ENCODE measurements around the gene KATNB1. TPM values are rescaled to one million over a fixed set of nuclear protein-coding genes. Genes with fewer than 3 reads are reported as not detected.
"Not testable (repeated sequence)": the region's sequence is repeated elsewhere in the genome, so short reads cannot be mapped to it uniquely, and the experiment has no call there.

The KATNB1 gene
- polyA plus RNA-seq, 3 donors: 16.9 to 35.6 (median 17.7) TPM

GRCh38 chr16:57778658-57779057, 43.1 kb downstream of the KATNB1 start:
- Histone ChIP-seq H2AFZ (ENCODE audit: insufficient read depth, low read depth, low read length, poor library complexity, severe bottlenecking) (no peak overlapping the region), H3K9ac (ENCODE audit: insufficient read depth, low read length, poor library complexity, severe bottlenecking) (no peak overlapping the region), H3K27me3 (ENCODE audit: control insufficient read depth in 2 of 2, insufficient read depth in 2 of 2, low read length in 2 of 2) (no peaks in the 10 kb centered on the region), H3K36me3 (replicated peaks in 1 of 2; ENCODE audit: control insufficient read depth in 1 of 2, insufficient read depth in 2 of 2, low read length in 2 of 2) (no peaks in the 10 kb centered on the region), H3K4me3 (replicated peaks in 1 of 3; ENCODE audit: low read depth in 2 of 3, low read length in 3 of 3) (no peak overlapping the region), H3K4me1 (ENCODE audit: control insufficient read depth in 1 of 2, insufficient read depth in 2 of 2, low read length in 2 of 2) (no peaks in the 10 kb centered on the region), H3K9me3 (replicated peaks in 1 of 2; ENCODE audit: control insufficient read depth in 1 of 2, insufficient read depth in 1 of 2, low read length in 2 of 2) (no peaks in the 10 kb centered on the region), H4K20me1 (ENCODE audit: insufficient read depth, low read length) (no peaks in the 10 kb centered on the region), H3K27ac (ENCODE audit: low read depth in 1 of 2, low read length in 2 of 2) (no peak overlapping the region), H3K4me2 (replicated peaks; ENCODE audit: extremely low read depth, low read length, poor library complexity, severe bottlenecking) (no peak overlapping the region), H3K79me2 (ENCODE audit: insufficient read depth, low read length) (no peaks in the 10 kb centered on the region)
- Mint-ChIP-seq H3K9me3 (no peaks in the 10 kb centered on the region), H3K4me1 (no peaks in the 10 kb centered on the region), H3K4me3 (no peak overlapping the region), H3K36me3 (no peaks in the 10 kb centered on the region), H3K27me3 (ENCODE audit: low read depth in 3 of 3) (peaks cover 0 to 3% (median 0%) of the 10 kb centered on the region in 3 donors), H3K27ac (no peak overlapping the region)
- DNase-seq: no peak
- intact Hi-C loops (cut with micrococcal nuclease): no loop called here
- WGBS (ENCODE audit: insufficient coverage): 100% methylated on average over 1 of the region's 5 CpGs
- no peak for TF ChIP-seq CTCF (IDR thresholded peaks at IDR 0.05)

GRCh38 chr16:57779836-57780235, 44.3 kb downstream of the KATNB1 start:
- intact Hi-C loops (cut with micrococcal nuclease); H3K4me1 ChIP-seq (ENCODE audit: control insufficient read depth in 1 of 2, insufficient read depth in 2 of 2, low read length in 2 of 2); H3K27ac Mint-ChIP-seq; H3K9me3 ChIP-seq (replicated peaks in 1 of 2; ENCODE audit: control insufficient read depth in 1 of 2, insufficient read depth in 1 of 2, low read length in 2 of 2); H4K20me1 ChIP-seq (ENCODE audit: insufficient read depth, low read length); H3K9me3 Mint-ChIP-seq; H3K4me3 Mint-ChIP-seq; H3K4me1 Mint-ChIP-seq; H3K9ac ChIP-seq (ENCODE audit: insufficient read depth, low read length, poor library complexity, severe bottlenecking); DNase-seq; H2AFZ ChIP-seq (ENCODE audit: insufficient read depth, low read depth, low read length, poor library complexity, severe bottlenecking); H3K27me3 Mint-ChIP-seq (ENCODE audit: low read depth in 3 of 3); H3K36me3 Mint-ChIP-seq; H3K79me2 ChIP-seq (ENCODE audit: insufficient read depth, low read length); H3K27me3 ChIP-seq (ENCODE audit: control insufficient read depth in 2 of 2, insufficient read depth in 2 of 2, low read length in 2 of 2); H3K36me3 ChIP-seq (replicated peaks in 1 of 2; ENCODE audit: control insufficient read depth in 1 of 2, insufficient read depth in 2 of 2, low read length in 2 of 2); H3K4me3 ChIP-seq (replicated peaks in 1 of 3; ENCODE audit: low read depth in 2 of 3, low read length in 3 of 3); H3K4me2 ChIP-seq (replicated peaks; ENCODE audit: extremely low read depth, low read length, poor library complexity, severe bottlenecking); H3K27ac ChIP-seq (ENCODE audit: low read depth in 1 of 2, low read length in 2 of 2): not testable (repeated sequence)
- WGBS (ENCODE audit: insufficient coverage): no CpG with 5 or more reads among the region's 5 CpGs

Measured in CD14-positive monocyte (primary cell).